ENCODE measurements around the gene PER1.

Gene PER1

DNA sequence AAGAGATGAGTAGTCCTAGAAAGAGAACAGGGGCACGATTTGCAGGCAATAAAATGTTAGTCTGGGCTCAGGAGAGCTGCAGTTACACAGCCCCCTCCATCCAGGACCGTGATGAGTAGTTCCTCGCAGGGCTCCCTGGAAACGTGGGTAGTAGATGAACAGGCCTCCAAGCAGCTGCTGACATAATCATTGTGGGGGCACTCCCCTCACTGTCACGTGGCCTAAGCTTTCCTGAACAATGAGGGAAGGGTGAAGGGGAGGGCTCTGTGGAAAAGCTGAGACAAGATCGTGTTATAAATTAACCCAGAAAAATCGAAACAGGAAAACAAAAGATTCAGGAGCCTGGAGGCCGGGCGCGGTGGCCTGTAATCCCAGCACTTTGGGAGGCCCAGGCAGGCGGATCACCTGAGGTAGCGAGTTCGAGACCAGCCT lies 1.3 kb upstream of the PER1 start:
- in situ Hi-C loops (cut with MboI; ENCODE audit: low sequenced_read_pairs): no loop called here

DNA sequence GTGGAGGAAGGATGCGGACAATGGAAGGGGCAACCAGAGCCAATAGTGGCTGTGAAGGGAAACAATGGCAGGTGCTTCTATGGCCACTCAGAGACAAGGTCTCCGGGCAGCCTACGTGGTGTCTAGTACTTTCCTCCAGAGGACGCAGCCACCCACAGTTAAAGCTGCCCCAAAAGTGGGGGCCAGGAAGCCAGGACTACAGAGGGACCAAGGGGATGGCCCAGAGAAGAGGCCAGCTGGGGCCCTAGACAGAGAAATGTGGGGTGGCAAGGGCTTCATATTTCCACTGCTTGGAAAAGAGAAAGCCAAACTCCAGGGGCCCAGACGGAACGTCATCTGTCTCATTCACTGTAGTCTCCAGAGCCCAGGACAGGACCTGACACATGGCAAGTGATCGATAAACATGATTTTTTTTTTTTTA lies 837 bp upstream of the PER1 start:
- in situ Hi-C loops (cut with MboI; ENCODE audit: low sequenced_read_pairs): no loop called here

DNA sequence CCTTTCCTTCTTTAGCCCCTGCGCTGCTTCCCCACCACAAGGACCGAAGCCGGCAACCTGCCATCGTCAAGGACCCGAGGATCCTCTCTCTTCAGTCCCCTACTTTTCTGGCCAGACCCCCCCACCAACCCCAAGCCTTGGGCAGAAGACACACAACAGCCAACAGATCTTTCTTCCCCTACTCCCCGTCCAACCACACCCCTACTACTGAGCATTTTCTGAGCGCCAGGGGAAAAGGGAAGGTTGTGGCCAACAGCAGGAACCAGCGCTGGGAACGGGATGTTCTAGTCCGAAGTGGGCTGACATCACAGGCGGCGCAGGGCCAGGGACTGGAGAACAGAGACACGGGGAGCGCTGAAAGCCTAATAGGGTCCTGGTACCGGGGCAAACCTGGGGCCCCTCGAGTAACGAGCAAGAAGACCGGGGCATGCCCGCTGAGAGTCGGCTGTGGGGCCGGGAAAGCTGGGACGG lies 528 bp downstream of the PER1 start:
- in situ Hi-C loops (cut with MboI; ENCODE audit: low sequenced_read_pairs): no loop called here

DNA sequence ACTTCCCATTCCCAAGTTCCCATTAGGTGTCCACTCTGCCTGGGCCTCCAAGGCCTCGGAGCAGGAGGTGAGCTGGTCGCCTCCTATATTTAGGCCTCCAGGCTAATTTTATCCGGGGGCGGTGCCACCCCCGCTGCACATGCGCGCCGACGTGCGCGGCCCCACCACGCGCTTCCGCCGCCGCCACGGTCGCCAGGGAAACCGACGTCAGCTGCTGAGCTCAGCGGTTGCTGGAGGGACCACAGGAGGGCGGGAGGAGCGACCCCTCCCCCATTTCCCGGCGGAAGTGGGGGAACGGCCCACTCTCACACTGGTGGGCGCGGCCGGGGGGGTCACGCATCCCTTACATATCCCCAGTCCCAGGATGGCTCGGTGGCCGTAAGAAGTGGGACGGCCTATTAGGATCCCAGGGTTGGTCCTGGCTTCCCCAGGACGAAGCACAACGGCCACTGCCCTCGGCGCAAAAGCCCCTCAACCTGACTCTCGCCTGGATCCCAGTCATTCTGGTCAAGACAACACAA lies 1.0 kb downstream of the PER1 start:
- in situ Hi-C loops (cut with MboI; ENCODE audit: low sequenced_read_pairs): no loop called here

DNA sequence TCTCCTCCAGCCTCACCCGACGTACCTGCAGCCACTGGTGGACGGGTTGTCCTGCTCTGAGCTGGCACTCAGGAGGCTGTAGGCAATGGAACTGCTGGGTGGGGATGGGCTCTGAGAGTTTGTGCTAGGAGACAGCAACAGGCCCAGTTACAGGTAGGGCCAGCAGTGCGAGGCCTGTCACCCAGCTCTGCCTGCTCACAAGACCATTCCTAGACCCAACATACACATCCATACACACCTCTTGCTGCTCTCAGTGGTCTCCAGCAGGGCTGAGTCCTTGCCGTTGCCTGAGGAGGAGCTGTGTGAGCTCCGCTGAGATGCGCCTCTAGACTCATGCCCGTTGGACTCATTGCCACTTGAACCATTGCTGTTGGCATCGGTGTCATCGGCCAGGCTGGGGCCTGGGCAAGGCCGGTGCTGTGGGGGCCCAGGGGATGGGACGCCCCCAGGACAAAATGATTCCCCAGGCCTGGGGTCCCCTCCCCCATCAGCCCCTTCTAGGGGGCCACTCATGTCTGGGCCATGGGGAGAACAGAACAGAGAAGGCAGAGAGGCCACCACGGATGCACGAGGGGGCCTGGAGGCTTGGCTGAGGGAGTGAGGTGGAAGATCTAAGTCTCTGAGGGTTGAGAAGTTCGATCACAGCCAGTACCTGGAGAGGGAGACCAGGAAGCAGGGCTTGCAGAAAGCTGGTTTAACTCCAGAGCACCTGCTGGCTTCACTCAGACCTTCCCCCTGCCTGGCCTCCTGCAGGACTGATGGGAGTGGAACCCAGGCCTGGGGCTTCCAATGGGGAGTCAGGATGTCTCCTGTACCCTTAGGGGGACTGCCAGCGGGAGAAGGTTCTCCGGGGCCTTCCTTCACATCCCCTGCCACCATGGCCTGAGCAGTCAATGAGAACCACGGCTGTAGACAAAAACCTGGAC lies 1.7 kb downstream of the PER1 start:
- in situ Hi-C loops (cut with MboI; ENCODE audit: low sequenced_read_pairs): no loop called here

DNA sequence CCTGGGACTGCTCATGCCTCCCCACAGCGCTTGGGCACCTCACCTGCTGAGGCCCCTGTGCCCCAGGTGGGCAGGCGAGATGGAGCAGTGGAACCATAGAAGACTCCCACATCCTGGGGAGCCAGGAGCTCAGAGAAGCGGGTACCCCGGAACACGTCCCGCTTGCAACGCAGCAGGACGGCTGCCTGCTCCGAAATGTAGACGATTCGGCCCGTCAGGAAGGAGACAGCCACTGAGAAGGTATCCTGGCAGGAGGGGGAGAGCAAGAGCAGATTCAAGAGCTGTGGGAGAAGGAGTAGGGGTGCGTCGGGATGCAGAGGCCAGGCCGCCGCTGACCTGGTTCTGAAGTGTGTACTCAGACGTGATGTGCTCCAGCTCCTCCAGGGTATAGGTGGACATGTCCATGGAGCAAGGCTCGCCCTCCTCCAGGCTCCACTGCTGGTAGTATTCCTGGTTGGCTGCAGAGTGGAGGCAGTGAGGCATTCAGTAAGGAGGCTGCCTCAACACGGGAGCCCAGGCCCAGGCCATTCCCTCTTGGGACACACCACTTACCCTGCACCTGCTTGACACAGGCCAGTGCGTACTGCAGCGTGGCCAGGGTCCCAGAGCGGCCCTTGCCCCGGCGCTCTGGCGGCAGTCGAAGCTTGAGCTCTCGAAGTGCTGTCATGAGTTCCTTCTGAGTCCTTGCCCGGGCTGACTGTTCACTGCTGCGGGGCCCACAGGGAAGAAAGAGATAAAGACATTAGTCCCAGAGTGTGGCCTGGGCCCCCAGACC lies 2.6 kb downstream of the PER1 start:
- in situ Hi-C loops (cut with MboI; ENCODE audit: low sequenced_read_pairs): no loop called here

DNA sequence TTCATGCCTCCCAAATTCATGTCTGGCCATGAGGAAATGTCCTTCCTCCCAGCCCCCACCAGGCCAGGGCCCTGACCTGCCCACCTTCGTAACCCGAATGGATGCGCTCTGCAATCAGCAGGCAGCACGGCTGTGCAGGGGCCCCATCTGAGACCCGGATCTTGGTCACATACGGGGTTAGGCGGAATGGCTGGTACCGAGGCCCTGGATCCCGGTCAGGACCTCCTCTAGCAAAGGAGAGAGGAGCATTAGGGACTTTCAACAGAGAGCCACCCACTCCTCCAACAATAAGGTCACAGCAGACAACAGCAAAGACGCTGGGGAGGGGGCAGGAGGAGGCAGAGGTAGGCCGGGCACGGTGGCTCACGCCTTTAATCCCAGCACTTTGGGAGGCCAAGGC lies 3.6 kb downstream of the PER1 start:
- in situ Hi-C loops (cut with MboI; ENCODE audit: low sequenced_read_pairs): no loop called here

DNA sequence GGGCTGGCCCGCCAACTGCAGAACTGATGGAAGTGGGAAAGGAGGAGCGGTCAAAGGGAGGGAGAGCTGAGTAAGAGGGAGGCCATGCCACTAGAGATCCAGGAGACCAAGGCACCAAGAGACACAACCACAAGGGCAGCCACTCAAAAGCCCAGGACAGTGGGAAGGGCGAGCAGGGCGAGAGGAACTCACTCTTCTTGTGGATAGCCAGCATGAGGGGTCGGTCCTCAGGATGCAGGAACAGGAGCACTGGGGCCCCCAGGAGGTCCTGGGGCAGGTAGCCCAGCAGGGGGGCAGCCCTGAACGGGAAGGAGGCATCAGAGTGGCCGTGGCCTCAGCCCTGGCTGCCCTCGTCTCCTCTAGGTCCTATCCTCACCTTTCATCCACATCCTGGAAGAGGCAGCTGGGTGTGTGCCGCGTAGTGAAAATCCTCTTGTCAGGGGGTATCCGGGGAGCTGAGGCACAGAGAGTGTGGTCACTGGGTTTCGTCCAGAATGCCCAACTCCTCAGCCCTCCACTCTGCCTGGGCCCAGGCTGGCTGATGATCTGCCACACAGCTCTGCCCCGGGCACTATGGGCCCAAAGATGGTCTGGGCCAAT lies 4.3 kb downstream of the PER1 start:
- in situ Hi-C loops (cut with MboI; ENCODE audit: low sequenced_read_pairs): no loop called here

DNA sequence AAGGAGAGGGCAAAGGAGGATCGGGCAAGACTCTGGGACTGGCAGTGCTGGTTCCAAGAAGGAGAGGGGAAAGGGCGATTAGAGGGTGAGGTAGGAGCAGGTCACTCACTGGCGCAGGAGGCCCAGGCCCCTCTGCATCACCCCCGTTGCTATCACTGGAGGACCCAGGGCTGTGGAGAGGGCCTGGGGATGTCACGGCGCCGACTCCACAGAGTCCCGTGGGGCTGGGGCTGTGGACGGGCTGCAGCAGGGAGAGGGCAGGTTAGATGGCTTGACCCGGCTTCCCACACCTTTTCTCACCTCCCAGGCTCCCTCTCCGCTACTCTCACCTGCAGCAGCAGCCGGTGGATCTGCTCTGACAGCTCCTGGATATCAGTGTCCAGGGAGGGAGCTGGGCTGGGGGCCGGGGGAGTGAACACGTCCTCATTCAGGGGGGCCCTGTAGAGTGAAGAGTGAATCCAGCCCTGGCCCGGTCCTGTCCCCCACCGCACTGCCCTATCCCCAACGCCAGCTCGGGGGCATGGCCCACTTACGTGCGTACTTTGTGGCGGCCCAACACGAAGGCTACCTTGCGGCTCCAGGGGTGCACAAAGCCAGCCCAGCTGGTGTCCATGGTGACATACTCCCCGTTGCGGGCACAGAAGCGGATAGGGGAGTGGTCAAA lies 4.9 kb downstream of the PER1 start:
- in situ Hi-C loops (cut with MboI; ENCODE audit: low sequenced_read_pairs): no loop called here

DNA sequence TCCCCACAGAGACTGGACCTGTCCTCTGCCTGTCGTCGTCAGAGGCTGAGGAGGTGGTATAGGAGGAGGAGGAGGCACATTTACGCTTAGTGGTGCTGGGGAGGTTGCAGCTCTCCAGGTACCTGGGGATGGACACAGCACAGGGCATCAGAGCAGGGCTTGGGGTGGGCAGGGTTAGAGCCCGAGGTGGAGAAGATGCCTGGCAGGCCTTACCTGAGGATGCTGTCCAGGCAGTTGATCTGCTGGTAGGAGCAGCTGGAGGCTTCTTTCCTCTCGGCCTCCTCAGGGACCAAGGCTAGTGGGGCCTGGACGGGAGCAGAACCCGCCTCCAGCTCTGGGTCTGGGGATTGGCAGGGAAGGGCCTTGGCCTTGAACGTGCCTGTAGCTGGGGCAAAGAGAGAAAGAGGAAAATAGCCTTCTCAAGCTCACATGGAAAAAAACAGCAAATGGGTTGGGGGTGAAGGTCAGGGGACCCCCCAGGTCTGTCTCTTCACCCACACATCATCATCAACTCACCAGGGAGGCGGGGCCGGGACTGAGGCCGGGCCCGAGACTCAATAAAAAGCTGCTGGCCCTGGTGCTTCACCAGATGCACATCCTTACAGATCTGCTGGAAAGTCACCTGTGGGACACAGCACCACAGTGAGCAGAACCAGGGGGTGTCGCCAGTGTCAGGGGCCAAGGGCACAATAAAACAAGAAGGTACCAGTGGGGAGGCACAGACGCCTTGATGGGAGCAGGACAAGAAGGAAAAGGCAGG lies 5.6 kb downstream of the PER1 start:
- in situ Hi-C loops (cut with MboI; ENCODE audit: low sequenced_read_pairs): no loop called here

DNA sequence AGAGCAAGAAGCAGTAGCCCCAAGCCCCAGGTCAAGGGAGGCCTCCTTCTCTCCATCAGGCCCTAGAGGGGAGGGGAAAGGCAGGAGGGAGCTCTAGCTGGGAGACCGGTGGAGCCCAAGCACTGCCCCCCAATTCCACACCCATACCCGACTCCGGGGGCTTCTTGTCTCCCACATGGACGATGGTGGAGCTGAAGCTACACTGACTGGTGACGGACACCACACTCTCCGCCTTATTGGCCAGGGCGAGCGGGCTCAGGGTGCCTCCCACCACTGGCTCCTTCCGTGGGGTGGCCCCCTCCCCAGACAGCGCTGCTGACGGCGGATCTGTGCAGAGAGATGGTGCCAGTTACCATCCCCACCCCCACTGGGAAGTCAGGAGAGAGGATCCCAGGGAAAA lies 6.4 kb downstream of the PER1 start:
- in situ Hi-C loops (cut with MboI; ENCODE audit: low sequenced_read_pairs): no loop called here

DNA sequence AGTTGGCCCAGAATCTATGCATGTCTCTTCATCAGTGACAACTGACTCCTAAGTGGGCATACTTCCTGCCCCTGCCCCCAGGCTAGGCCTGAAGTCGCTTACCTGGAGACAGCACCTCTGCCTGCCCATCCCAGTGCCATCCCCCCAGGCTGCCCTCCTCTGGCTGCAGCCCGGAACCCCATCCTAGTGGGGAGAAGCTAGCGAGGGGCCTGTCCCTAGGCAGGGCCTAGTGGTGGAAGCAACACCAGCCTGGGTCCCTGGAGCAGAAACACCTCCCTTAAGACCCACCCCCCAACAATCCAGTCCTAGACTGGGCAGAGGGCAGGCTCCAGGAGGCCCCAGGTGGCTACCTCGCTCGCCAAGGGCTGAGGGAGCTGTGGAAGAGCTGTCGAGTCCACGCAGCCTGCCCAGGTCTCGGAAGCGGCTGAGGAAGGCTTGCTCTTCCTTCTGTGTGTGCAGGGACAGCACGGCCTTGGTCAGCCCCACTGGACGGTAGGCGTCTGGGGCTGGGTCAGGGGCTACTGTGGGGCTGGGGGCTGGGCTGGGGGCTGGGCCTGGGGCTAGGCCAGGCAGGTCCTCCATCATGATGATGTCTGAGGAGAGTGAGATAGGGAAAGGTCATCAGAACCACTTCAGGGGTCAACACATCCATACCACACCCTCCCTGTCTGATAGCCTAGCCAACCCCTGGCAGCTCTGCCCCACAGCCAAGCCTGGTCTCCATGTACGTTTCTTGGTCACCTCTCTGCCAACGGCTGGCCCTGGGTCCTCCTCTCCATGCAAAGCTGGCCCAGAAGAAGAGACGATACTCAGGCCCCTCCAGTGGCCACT lies 7.6 kb downstream of the PER1 start:
- in situ Hi-C loops (cut with MboI; ENCODE audit: low sequenced_read_pairs): no loop called here

DNA sequence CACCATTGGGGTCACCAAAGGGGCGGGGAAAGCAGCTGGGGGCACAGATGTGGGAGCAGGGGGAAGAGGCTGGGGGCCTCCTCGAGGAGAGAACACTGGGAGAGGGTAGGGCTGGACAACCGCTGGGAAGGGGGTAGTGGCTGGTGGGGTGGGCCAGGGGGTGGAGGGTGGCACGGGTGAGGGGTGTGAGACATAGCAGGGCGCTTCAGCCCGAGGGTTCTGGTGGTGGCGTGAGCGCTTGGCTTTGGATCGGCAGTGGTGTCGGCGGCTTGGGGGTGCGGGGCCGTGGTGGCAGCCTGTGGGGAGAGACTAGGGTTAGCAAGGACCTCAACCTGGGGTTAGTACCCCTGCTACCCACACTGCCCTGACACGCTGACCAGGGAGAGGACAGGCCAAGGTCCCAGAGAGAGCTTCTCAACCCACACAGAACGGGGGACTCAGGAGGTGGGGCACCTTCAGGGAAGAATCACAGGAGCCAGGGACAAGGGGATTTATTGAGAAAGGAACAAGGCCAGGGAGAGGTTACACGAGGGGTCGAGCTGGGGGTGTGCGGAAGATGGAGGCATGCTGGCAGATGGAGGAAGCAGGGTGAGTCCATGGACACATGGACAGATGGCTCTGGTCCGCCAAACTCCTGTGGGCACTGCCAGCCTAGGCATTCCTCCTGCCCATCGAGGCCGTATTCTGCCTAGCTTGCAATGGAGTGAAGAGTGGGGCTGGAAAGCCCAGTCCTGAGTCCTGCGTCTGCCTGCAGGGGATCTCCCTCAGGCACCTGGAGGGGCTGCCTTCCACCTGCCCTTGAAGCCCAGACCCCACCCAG lies 8.4 kb downstream of the PER1 start:
- in situ Hi-C loops (cut with MboI; ENCODE audit: low sequenced_read_pairs): no loop called here

DNA sequence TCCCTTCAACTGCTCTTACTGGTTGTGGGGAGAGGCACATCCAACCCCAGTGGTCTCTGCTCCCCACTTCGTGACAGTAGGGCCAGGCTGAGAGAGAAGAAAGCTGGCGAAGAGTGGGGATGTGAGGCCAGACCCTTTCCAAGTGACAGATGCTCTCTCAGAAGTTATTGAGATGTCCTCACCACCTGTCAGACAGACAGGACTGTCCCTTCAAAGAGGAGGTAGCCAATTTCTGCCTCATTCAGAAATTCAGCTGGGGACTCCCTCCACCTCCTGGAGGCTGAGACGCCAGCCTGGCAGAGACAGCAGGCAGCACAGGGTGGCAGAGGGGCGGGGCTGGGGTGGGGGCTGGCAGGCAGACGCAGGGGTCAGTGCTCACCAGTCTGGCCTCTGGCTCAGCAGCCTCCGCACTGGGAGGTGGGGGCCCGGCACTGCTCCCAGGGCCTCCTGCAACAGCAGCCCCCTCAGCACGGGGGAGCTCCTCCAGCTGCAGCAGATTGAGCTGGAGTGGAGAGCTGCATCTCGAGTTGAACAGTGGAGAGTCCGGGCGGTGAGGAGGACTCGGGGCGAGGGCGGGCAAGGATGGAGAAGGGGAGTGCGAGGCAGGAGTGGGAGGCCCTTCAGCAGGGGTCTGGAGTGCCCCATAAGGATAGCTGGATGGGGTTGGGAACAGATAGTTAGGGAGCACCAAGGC lies 9.2 kb downstream of the PER1 start:
- in situ Hi-C loops (cut with MboI; ENCODE audit: low sequenced_read_pairs): no loop called here

DNA sequence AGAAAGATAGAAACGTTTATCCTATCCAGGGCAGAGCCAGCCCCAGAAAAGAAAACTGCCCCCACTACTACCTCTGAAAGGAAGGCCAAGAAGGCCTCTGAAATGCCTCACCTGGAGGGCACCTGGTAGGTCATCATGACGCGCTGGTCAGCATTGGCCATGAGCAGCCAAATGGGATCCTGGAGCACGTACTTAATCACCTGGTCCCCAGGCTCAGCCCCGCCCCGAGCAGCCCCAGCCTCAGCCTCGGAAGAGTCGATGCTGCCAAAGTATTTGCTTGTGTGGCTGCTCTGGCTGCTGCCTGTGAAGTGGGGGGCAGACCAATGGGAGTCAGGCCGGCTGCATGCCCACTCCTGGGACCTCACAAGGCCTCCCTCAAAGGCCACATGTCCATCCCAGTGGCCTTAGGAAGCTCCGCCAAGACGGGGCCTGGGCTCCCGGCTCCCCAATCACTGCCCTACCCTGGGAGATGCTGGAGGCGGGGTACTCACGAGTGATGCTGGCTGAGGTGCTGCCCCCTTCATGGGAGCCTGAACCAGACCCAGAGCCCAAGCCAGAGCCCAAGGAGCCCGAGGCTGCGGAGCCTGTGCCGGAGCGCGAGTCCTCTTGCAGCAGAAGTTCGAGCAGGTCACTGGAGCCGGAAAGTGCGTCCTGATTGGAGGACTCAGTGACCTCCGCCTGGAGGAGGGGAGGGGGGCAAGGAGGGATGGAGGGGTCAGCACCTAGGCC lies 9.9 kb downstream of the PER1 start:
- in situ Hi-C loops (cut with MboI; ENCODE audit: low sequenced_read_pairs): no loop called here

DNA sequence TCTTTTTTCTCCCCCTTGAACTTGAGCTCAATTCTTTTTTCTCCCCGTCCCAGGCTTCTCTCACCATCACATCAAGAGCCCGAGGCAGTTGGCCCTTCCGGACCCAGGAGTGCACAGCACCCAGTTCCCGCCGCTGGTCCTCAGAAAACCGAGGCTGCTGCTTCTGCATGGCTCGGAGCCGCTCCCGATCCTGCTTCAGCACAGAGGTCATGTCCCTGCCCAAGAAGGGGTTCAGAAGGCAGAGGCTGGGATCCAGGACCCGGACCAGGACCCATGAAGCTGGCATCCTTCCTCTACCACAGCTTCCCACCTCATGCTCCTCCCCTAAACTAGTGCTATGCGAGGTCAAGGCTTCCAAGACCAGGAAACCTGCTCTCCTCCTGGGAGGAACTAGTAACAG lies 10.5 kb downstream of the PER1 start:
- in situ Hi-C loops (cut with MboI; ENCODE audit: low sequenced_read_pairs): no loop called here

DNA sequence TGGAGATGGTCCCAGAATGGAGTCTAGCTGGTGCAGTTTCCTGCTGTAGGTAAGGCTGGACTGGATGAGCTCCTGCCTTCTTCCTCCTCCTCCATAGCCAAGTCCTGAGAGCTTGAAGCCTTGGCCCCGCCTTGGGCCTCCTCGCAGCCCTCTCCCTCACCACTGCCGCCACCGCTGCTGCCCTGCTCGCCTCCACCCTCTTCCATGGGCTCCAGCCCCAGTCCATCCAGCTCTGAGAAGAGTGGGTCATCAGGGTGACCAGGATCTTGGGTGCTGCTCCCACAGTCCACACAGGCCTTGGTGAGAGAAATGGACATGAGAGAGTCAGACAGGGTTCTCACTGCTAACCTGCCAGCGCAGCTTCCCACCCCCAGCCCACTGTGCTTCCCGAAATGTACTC lies 11.2 kb downstream of the PER1 start:
- in situ Hi-C loops (cut with MboI; ENCODE audit: low sequenced_read_pairs): no loop called here

All from HL-60/S4 treated with retinoic acid at 250 ng/mL for 4 days and 3 days (cell line).